Kidney epithelial cell (primary cell): ENCODE data around the gene GLT1D1. TPM values are rescaled to one million over a fixed set of nuclear protein-coding genes. Genes with fewer than 3 reads are reported as not detected.

Experiments
- DNase-seq: peaks from one replicate; pipeline ENCODE4 v3.0.0-alpha.2; 2010; ENCODE audit warnings: low read depth
- H3K27me3 ChIP-seq: 2 replicates; pipeline ENCODE4 v1.6.0; 2011; ENCODE audit warnings: low read length; ENCODE audit not compliant: control insufficient read depth, insufficient read depth
- H3K36me3 ChIP-seq: 2 replicates; pipeline ENCODE4 v1.5.1; 2011; ENCODE audit warnings: low read length; ENCODE audit not compliant: control insufficient read depth, insufficient read depth
- H3K4me3 ChIP-seq: 2 replicates; pipeline ENCODE4 v1.5.1; 2011; ENCODE audit warnings: low read depth, mild to moderate bottlenecking, control low read depth, low read length
- total RNA-seq: library from RNA; depleted of rRNA; stranded (reverse); fragments of >200 nt; gene quantifications from 2 replicates; pipeline ENCODE4 v1.2.3, GENCODE V29; 2015
- TF ChIP-seq, protein P1 (sequence below): IDR thresholded peaks from 2 replicates; pipeline ENCODE4 v1.5.1; 2011; ENCODE audit warnings: mild to moderate bottlenecking, moderate library complexity, low read length, control low read depth, inconsistent platforms; ENCODE audit not compliant: insufficient read depth, poor library complexity, severe bottlenecking

GLT1D1 gene
- total RNA-seq, 1 donor from 2014 or later, result 1.7 TPM

DNA sequence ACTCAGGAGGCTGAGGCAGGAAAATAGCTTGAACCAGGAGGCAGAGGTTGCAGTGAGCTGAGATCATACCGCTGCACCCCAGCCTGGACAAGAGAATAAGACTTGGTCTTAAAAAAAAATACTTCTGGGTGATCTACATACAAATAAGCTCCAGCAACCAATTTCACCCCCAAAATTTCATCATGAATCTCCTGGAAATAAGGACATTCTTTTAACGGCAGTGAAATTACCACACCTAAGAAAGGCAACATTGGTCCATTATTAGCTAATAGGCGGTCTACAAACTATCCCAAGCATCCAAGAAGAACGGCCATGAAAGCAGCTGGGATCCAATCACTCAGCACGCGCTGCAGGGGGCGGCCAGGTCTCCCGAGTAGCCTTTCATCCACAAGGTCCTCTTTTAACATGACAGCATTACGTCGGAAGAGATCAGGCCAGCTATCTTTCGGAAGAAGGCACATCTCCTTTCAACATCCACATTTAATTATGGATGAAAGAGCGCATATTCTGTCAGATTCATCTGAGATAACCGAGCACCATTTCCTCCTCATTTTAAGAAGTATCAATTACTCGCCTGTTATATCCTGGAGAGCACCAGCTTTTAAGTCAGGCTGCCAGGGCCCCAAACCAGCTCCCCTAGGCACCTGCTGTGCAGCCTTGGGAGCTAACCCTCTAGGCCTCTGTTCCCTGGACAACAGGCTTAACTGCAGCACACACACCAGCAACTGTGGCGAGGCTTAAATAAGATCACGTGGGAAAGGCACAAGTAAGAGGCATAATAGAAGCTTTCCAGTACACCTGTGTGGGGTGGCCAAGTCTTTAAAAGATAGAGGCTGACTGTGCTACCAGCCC is 33.8 kb upstream of the GLT1D1 start:
- H3K27me3 ChIP-seq, result no peaks in the 10 kb centered on the region
- TF ChIP-seq, protein P1, sequence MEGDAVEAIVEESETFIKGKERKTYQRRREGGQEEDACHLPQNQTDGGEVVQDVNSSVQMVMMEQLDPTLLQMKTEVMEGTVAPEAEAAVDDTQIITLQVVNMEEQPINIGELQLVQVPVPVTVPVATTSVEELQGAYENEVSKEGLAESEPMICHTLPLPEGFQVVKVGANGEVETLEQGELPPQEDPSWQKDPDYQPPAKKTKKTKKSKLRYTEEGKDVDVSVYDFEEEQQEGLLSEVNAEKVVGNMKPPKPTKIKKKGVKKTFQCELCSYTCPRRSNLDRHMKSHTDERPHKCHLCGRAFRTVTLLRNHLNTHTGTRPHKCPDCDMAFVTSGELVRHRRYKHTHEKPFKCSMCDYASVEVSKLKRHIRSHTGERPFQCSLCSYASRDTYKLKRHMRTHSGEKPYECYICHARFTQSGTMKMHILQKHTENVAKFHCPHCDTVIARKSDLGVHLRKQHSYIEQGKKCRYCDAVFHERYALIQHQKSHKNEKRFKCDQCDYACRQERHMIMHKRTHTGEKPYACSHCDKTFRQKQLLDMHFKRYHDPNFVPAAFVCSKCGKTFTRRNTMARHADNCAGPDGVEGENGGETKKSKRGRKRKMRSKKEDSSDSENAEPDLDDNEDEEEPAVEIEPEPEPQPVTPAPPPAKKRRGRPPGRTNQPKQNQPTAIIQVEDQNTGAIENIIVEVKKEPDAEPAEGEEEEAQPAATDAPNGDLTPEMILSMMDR, result no peak
- H3K4me3 ChIP-seq, result no peak overlapping the region
- peaks cover 4% of the 10 kb centered on the region for H3K36me3 ChIP-seq
- DNase-seq, result no peak

DNA sequence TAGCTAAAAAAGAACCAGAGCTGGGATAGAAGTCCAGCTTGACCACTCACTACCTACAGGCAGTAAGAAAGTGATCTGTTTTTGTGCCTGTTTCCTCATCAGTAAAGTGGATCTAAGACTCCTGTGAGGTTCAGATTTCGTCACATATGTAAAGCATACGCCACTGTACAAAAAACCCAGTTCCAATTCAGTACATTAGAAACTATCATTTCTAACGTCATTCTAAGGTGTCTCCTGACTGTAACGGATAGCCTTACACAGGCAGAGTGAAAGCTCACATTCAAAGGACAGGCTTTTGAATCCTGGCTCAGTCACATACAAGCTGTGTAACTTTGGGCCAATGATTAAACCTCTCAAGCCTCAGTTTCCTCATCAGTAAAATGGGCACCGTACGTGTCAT is 33.0 kb upstream of the GLT1D1 start:
- no peak overlapping the region for H3K4me3 ChIP-seq
- TF ChIP-seq, protein P1, result no peak
- H3K27me3 ChIP-seq, result no peaks in the 10 kb centered on the region
- DNase-seq, result no peak
- H3K36me3 ChIP-seq, result peaks cover 3% of the 10 kb centered on the region

DNA sequence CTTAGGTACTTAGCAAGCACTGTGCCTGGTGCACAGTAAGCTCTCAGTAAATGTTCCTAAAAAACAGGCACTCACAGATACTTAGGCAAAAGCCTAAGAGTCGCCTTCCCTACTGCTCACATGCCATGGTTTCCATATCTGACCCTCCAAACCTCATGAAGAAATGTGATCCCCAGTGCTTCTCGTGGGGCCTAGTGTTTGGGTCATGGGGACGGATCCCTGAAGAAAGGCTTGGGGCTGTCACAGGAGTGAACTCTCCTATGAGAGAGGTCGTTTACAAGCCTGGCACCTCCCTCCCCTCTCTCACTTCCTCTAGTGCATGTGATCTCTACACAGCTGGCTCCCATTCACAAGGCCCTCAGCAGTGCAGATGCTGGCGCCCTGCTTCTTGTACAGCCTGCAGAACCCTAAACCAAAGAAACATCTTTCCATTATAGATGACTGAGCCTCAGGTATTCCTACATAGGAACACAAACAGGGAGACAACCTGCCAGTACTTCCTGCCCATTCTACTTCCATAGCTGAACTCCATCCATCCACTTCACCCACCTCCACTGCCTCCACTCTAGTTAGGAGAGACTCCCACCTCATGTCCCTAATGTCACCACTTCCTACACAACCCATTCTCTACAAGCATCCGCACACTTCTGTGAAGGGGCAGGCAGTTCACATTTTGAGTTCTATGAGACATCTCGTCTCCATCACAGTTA is 32.4 kb upstream of the GLT1D1 start:
- Histone ChIP-seq H3K27me3 (no peaks in the 10 kb centered on the region), H3K36me3 (peaks cover 3% of the 10 kb centered on the region), H3K4me3 (no peak overlapping the region)
- no peak for DNase-seq
- TF ChIP-seq, protein P1, result no peak

DNA sequence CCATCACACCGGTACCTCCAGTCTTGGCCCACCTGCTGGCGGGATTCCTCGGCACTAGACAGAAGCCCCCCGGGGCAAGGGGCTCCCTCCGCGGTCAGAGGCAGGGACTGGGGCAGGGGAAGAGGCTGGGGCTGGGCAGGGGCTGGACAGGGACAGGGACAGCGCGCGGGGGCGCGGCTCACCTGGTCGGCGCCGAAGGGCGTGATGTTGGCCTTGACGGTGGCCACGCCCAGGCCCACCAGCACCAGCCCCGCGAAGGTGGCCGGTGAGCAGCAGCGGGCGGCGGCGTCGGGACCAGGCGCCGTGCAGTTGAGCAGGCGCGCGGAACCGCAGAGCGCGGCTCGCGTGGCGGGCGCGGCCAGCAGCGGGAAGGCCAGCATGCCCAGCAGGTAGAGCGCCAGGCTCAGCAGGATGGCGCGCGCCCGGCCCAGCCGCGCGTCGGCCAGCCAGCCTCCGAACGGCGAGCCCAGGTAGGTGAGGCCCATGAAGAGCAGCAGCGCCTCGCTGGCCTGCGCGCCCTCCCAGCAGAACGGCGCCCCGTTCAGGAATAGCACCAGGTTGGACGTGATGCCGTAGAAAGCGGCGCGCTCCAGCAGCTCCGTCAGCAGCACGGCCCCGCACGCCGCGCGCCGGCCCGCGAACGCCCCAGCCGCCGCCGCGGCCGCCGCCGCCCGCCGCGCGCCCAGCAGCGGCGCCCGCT is 29.9 kb upstream of the GLT1D1 start:
- no peak for DNase-seq
- no peaks in the 10 kb centered on the region for H3K27me3 ChIP-seq
- peaks cover 3% of the 10 kb centered on the region for H3K36me3 ChIP-seq
- H3K4me3 ChIP-seq, result peak overlapping the region; percentile 93
- TF ChIP-seq, protein P1, result no peak

DNA sequence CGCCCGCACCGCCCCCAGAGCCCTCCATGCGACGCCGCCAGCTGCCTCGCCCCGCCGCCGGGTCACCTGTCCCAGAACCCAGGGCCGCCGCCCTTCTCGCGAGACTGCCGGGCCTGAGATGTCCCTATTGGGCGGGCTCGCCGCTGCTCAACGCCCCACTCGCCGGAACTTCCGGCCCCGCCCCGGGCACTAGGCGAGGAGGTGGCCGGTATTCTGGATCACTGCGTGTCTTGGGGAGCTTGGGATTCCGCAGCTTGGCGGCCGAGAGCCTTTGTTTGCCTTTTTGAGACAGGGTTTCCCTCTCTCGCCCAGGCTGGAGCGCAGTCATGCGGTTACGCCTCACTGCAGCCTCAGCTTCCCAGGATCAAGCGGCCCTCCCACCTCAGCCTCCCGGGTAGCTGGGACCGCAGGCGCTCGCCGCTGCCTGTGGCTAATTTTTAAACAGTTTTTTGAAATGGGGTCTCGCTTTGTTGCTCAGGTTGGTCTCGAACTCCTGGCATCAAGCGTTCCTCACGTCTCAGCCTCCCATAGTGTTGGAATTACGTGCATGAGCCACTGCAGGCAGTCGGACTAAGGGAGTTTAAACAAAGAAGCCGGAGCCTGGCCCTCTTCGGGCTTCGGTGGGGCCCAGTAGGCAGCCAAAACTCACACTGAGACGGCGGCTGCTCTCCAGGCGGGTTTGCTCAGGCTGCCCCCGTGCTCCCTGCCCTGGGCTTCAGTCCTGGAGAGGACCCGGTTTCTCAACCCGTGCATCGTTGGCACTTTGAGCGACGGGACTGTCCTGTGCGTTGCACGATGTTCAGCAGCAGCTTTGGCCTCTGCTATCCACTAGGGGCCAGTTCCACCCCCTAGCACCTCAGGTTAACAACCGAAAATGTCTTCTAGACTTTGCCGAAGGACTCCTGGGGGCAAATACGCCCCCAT is 29.1 kb upstream of the GLT1D1 start, which contains the start of gene SLC15A4:
SLC15A4 (minus strand) TSS at position 43 of the 924 bp plus-strand sequence; CDS start at position 28, 15 bp downstream.
- peak; percentile 74 for DNase-seq

More for the DNA sequence above, 29.1 kb upstream of the GLT1D1 start, which contains the start of gene SLC15A4:
- peaks cover 3% of the 10 kb centered on the region for H3K36me3 ChIP-seq
- TF ChIP-seq, protein P1, result peak; percentile 27
- peak within 1 kb of the TSS; percentile 93 for H3K4me3 ChIP-seq
- no peaks in the 10 kb centered on the region for H3K27me3 ChIP-seq
